Measurements from ENCODE around the gene ZNF135.

The ZNF135 gene

DNA sequence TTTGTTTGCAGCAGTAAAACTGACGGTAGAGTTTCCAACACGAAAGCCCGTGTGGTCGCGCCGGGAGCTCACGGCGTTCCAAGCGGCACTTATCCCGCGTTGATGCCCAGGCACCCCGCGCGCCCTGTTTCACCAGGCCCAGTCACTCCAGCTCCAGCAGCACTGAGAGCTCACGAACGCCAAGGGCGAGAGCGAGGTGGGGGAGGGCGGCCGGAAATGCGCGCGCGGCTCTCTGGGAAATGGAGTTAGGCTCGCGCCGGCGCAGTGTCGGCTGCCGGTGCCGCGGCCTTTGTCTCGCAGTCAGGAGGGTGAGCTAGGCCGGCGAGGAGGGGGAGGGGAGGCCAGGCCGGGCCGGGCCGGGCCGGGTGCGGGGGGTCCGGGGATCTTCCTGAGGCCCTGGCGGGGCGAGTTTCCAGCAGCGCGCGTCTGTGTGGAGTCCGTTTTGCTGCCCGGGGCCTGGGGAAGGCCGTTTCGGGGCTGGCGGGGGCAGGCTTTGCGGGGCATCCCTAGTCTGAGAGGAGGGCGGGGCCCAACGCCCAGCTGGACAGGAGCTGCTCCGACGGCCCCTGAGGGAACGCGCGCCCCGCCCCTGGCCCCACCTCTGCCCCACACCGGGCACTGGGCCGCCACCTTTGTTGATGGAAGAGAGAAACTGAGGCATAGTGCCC is at the start of gene ZNF135:
TSS of gene ZNF135 (plus strand) at position 280 of the 668 bp plus-strand sequence. CDS start 721 bp downstream, outside the sequence.
- no peak for FAIRE-seq

DNA sequence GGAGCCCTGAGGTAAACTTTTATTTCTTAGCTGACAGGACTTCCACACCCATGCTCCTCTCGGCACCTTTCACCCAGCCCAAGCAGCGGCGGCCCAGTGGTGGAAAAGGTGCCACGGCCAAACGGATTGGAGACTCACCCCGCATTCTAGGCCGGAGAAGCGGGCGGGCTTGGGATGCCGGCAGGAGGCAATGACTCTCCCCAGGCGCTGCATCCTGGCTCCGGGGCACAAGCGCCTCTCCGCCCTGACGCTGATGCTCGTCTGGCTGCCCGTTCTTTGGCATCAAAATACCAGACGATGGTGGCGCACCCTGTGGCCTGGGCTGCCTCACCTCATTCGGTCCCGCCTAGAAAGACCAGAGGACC is 49.8 kb upstream of the ZNF135 start:
- FAIRE-seq, result no peak

GRCh38 chr19:58009666-58010301 is 49.3 kb upstream of the ZNF135 start:
- no peak for FAIRE-seq

DNA sequence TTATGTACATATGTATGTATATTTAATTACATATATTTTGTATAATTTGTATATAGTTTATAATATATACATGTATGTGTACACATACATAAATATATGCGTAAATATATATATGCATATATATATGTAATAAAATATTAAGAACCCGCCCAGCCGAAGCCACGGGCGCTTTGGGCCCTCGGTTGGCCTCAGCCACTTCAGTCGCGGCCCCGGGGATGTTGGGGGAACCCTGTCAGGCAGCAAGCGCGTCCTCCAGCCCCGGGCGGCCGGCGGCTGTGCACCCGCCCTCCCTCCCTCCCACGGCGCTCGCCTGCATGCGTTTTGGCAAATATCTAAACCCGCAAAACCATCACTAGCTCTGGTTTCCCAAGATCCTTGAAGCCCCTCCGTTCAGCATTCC is 48.6 kb upstream of the ZNF135 start:
- no peak for FAIRE-seq

DNA sequence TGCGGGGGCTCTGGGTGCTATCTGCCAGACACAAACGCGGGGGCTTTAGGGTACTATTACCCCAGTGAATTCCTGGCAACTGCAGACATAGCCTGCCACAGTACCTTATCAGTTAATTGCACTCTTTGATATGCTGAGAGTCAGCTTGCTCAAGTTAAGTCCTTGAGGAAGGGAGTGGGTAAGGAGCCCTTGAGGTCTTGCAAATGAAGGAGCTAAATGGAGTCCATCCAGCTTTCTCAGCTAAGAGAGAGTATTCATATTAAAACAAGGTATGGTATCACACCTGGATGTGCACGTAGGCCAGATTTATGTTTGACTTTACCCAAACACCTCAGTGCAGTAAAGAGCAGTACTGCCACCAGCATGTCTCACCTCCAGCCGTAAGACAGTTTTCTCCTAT is 44.9 kb upstream of the ZNF135 start:
- FAIRE-seq, result no peak

DNA sequence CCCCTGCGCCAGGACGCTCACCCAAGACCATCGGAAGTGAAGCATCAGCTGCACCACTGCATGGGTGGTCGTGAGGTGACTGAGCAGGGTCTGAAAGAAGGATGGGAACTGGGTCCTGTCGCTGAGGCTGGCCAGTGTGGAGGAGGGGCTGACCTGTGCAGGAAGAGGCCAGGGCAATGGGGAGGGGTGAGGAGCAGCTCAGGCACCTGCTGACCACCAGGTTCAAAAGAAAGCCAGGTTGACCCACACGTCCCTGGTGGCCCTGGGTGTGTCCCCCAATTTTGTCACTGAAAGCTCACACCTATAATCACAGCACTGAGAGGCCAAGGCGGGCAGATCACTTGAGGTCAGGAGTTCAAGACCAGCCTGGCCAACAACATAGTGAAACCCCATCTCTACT is 39.0 kb upstream of the ZNF135 start:
- no peak for FAIRE-seq

DNA sequence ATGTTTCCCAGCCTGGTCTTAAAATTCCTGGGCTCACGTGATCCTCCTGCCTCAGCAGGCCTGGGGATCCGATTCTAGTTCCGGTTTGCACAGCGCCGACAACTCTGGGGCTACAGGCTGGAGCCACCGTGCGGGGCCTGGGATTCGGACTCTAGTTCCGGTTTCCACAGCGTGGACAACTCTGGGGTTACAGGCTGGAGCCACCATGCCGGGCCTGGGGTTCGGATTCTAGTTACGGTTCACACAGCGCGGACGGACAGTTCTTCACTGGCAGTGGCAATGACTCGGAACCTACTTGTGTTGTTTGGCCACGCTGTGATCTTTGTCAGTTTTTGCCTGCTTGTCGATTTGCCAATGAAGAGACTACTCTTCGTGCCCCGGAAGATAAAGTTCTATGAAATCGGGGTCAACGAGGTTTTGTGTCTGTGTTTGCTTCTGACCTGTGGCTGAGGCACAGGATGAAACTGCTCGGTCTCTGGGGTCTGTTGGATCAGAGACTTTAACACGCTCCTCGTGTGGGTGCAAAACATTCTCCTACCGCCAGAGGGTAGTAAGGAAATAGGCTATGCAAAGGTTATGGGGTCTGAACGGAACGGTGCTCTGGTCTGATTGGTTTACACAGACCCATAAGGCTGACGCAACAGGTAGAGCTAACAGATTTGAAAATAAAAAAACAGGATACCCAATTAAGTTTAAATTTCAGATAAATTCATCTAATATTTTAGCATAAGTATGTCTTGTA is 37.4 kb upstream of the ZNF135 start:
- FAIRE-seq, result no peak

- FAIRE-seq, result no peak
These were observed 36.8 kb upstream of the ZNF135 start for GRCh38 chr19:58022283-58022660.

- no peak for FAIRE-seq
These were observed 34.4 kb upstream of the ZNF135 start for GRCh38 chr19:58024661-58025060.

DNA sequence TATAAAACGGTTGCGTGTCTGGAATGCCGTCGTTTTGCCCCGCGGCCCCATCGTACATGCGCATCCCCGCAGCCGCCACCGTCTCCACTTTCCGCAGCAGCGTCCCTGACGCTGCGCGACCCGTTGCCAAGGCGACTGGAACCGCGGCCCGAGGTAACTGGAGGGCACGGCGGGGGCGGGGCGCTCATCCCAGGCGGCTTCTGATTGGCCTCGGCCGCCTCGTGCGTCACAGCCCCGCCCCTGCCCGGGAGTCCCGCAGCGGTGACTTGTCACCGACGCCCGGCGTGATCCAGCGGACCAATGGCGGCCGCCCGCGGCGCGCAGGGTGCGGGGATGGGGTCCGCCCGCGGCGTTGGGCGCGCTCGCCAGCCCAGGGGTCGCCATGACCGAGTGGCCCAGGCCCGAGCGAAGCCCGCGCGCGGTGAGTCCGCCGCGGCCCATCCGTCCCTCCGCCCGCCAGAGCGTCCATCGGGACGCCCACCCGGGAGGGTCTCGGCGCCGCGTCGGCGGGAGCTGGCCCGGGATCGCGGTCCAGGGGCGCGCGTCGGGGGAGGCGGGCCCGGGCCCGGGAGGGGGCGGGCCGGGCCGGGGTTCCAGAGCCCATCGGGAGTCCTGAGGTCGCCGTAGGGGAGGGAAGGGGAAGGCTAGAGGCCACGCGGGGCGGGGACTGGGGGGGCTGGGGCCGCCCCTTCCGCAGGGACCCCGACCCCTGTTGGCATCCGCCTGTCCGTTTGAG is 25.2 kb upstream of the ZNF135 start, which contains the start of gene ZSCAN1:
TSS of gene ZSCAN1 (plus strand) at position 285 of the 736 bp plus-strand sequence. CDS start 3,812 bp downstream, outside the sequence.
- FAIRE-seq, result no peak

DNA sequence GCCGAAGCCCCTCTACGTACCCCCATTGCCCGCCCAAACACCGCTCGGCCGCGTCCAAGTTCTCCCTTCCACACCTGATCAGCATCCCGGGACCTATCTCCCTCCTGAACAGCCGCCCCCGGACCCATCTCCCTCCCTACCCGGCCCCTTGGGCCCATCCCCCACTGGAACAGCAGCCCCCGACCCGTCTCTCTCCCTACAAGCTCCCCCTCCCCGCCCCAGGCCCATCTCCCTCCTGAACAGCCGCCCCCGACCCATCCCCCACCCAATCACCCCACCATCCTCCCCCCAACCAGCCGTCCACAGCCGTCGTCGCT is 24.6 kb upstream of the ZNF135 start:
- FAIRE-seq, result no peak

- no peak for FAIRE-seq
These were observed 23.2 kb upstream of the ZNF135 start for GRCh38 chr19:58035863-58036262.

- no peak for FAIRE-seq
These were observed 21.0 kb upstream of the ZNF135 start for GRCh38 chr19:58037927-58038687.

DNA sequence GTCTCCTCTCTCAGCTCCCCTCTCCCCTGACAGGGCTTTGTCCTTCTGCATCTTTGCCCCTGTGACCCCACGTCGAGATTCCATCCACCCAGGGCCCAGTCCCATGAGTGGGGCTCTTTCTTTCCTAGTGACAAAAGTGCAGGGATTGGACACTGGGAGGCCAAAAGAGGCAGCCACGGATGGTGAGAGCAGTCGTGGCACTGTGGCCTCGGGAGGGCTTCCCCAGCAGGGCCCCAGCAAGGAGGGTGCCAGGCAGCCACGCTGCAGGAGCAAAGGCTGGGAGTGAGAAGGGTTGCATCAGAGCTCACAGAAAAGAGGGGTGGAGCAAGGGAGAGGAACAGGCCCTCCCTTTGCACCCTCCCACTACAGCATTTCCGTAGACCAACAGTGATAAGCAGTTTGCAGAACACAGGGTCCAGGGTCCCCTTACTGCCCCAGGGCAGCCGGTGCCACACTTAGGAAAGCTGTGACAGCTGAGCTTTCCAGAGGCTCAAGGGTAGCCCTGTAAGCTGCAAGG is 20.3 kb upstream of the ZNF135 start:
- no peak for FAIRE-seq

GRCh38 chr19:58040751-58041525 is 18.1 kb upstream of the ZNF135 start:
- no peak for FAIRE-seq

GRCh38 chr19:58042495-58043340 is 16.4 kb upstream of the ZNF135 start:
- no peak for FAIRE-seq

- no peak for FAIRE-seq
These were observed 14.7 kb upstream of the ZNF135 start for GRCh38 chr19:58044391-58044790.

GRCh38 chr19:58044886-58045285 is 14.2 kb upstream of the ZNF135 start:
- no peak for FAIRE-seq

DNA sequence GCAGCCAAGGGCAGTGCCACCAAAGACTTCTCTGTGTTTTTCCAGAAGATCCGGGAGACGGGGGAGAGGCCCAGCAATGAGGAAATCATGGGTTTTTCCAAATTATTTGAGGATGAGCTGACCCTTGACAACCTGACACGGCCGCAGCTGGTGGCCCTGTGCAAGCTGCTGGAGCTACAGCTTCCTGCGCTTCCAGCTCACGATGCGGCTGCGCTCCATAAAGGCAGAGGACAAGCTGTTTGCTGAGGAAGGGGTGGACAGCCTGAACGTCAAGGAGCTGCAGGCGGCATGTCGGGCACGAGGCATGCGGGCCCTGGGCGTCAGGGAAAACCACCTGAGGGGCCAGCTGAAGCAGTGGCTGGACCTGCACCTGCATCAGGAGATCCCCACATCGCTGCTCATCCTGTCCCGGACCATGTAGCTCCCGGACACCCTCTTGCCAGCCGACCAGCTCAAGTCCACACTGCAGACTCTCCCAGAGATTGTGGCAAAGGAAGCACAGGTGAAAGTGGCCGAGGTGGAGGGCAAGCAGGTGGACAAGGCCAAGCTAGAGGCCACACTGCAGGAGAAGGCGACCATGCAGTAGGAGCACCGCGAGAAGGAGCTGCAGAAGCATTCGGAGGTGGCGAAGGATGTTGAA is 13.6 kb upstream of the ZNF135 start:
- FAIRE-seq, result no peak

GRCh38 chr19:58046856-58047255 is 12.2 kb upstream of the ZNF135 start:
- FAIRE-seq, result no peak
